MCF 10A (cell line): ENCODE data around the gene RRM2. TPM values are rescaled to one million over a fixed set of nuclear protein-coding genes. Genes with fewer than 3 reads are reported as not detected.

Experiments
- BruUV-seq: library from RNA; stranded (reverse); fragments of 400-500 nt; replicated peaks from 2 replicates; lab custom pipeline; 2021; lab: Mats Ljungman, UMichigan
- CTCF ChIA-PET: fragments of 300-600 bp; sonication (Branson Sonifier 250); formaldehyde crosslinking; extraction: SDS; loops from one replicate; lab custom pipeline; 2021; ENCODE audit warnings: antibody characterized with exemption, inconsistent platforms; lab: Yijun Ruan, JAX
- POLR2A ChIA-PET: fragments of 300-600, 350-650 bp; sonication (Branson Sonifier 250); formaldehyde crosslinking; extraction: SDS; loops from one replicate; lab custom pipeline; 2020; ENCODE audit warnings: antibody characterized with exemption, inconsistent platforms; lab: Yijun Ruan, JAX
- DNase-seq: peaks from one replicate; pipeline ENCODE4 v3.0.0-alpha.2; 2018; ENCODE audit not compliant: unreplicated experiment
- H3K27ac Mint-ChIP-seq: one replicate; pipeline ENCODE4 v1.8.0; 2022; ENCODE audit warnings: mild to moderate bottlenecking, low read depth, mixed read lengths; ENCODE audit not compliant: unreplicated experiment
- H3K27me3 Mint-ChIP-seq: one replicate; pipeline ENCODE4 v1.8.0; 2022; ENCODE audit warnings: mixed read lengths; ENCODE audit not compliant: insufficient read depth, unreplicated experiment
- H3K36me3 Mint-ChIP-seq: one replicate; pipeline ENCODE4 v1.8.0; 2022; ENCODE audit warnings: mild to moderate bottlenecking, moderate library complexity, mixed read lengths; ENCODE audit not compliant: insufficient read depth, unreplicated experiment
- H3K4me1 Mint-ChIP-seq: one replicate; pipeline ENCODE4 v1.8.0; 2022; ENCODE audit warnings: mixed read lengths; ENCODE audit not compliant: insufficient read depth, unreplicated experiment
- H3K4me3 Mint-ChIP-seq: one replicate; pipeline ENCODE4 v1.8.0; 2022; ENCODE audit warnings: mild to moderate bottlenecking, moderate library complexity, mixed read lengths; ENCODE audit not compliant: unreplicated experiment
- H3K9me3 Mint-ChIP-seq: one replicate; pipeline ENCODE4 v1.8.0; 2022; ENCODE audit warnings: mixed read lengths; ENCODE audit not compliant: unreplicated experiment
- intact Hi-C: fragments of 100-400 bp; cut with micrococcal nuclease; formaldehyde crosslinking; loops from 2 replicates; pipeline ENCODE4 v1.14.1; 2022
- total RNA-seq: library from RNA; stranded (reverse); gene quantifications from 2 replicates; pipeline ENCODE4 v1.2.3, GENCODE V29; 2022
- TF ChIP-seq, protein P1 (sequence below): fragments of 200-600 bp; IDR thresholded peaks from one replicate; pipeline ENCODE4 v1.8.0; 2022; ENCODE audit warnings: antibody characterized with exemption, mild to moderate bottlenecking; ENCODE audit not compliant: unreplicated experiment

The RRM2 gene
- total RNA-seq, 1 experiment from 2014 or later = 41.8 TPM

GRCh38 chr2:10075571-10076209, 46.8 kb upstream of the RRM2 start:
- BruUV-seq = no TSS peak
- ChIA-PET CTCF (interaction anchor here (0.6 to 12.5 kb wide), 7 partner anchors 15 to 613 kb away, joined by 3 to 141 read pairs (median 6); no protein-coding TSS in a partner anchor), POLR2A (interaction anchor here (0.7 kb wide), 1 partner anchor 9 kb away, joined by 3 read pairs; no protein-coding TSS in a partner anchor)
- no peak for DNase-seq
- TF ChIP-seq, protein P1, sequence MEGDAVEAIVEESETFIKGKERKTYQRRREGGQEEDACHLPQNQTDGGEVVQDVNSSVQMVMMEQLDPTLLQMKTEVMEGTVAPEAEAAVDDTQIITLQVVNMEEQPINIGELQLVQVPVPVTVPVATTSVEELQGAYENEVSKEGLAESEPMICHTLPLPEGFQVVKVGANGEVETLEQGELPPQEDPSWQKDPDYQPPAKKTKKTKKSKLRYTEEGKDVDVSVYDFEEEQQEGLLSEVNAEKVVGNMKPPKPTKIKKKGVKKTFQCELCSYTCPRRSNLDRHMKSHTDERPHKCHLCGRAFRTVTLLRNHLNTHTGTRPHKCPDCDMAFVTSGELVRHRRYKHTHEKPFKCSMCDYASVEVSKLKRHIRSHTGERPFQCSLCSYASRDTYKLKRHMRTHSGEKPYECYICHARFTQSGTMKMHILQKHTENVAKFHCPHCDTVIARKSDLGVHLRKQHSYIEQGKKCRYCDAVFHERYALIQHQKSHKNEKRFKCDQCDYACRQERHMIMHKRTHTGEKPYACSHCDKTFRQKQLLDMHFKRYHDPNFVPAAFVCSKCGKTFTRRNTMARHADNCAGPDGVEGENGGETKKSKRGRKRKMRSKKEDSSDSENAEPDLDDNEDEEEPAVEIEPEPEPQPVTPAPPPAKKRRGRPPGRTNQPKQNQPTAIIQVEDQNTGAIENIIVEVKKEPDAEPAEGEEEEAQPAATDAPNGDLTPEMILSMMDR = no peak
- Mint-ChIP-seq H3K4me1 (peaks cover 8% of the 10 kb centered on the region), H3K9me3 (no peaks in the 10 kb centered on the region), H3K36me3 (peaks cover 5% of the 10 kb centered on the region), H3K27me3 (peaks cover 64% of the 10 kb centered on the region), H3K4me3 (no peak overlapping the region), H3K27ac (no peak overlapping the region)
- intact Hi-C loops = loop anchor here (5.0 kb wide), 1 partner anchor 227 kb away; the partner anchor contains the start of gene HPCAL1

DNA sequence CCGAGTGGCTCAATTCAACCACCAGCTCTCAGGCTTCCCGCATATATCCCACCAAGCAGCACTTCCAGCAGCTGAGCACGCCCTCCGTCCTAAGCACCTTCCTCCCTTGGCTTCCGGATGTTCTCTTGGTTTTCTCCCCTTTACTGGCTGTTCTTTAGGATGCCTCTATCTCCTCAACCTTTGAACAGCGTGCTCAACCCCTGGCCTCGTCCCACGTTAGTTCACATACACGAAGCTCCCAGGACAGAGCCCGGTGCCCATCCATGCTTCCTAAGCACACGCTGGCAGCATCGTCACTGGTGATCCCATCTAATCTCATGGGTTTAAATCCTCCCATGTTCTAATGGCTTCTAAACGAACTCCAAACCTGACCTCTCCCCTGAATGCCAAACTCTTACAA, 46.0 kb upstream of the RRM2 start:
- intact Hi-C loops = loop anchor here (5.0 kb wide), 1 partner anchor 226 kb away; the partner anchor contains the start of gene HPCAL1
- TF ChIP-seq, protein P1 = no peak
- ChIA-PET POLR2A (interaction anchor here (0.7 kb wide), 1 partner anchor 8 kb away, joined by 3 read pairs; no protein-coding TSS in a partner anchor), CTCF (interaction anchor here (1.3 to 12.5 kb wide), 2 partner anchors 20 to 358 kb away, joined by 10 to 127 read pairs; no protein-coding TSS in a partner anchor)
- Mint-ChIP-seq H3K27ac (no peak overlapping the region), H3K4me1 (peaks cover 8% of the 10 kb centered on the region), H3K36me3 (peaks cover 5% of the 10 kb centered on the region), H3K4me3 (no peak overlapping the region), H3K27me3 (peaks cover 71% of the 10 kb centered on the region), H3K9me3 (no peaks in the 10 kb centered on the region)
- no peak for DNase-seq
- no TSS peak for BruUV-seq

DNA sequence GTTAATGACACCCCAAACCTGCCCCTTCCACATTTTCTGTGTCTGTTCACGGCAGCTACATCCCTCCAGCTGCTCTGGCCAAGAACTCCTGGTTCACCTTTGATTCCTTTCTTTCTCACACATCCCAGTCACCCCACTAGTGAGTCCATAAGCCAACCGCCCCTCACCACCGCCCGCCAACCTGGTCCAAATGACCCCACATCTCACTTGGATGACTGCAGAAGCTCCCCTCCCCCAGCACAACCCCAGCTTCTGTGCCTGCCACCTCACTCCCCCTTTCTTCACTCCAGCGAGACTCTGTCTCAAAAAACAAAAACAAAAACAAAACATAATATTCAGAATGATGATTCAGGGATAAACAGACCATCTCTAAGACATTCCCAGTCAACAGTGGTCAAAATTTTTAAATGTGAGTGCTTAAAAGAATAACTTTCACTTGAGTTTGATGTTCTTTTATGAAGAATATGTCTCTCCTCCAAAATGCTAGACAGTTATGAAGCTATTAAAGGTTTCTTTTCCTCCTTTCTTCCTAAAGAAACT, 45.5 kb upstream of the RRM2 start:
- no peak for DNase-seq
- Mint-ChIP-seq H3K4me1 (peaks cover 8% of the 10 kb centered on the region), H3K9me3 (no peaks in the 10 kb centered on the region), H3K36me3 (peaks cover 5% of the 10 kb centered on the region), H3K27ac (no peak overlapping the region), H3K4me3 (no peak overlapping the region), H3K27me3 (peaks cover 77% of the 10 kb centered on the region)
- intact Hi-C loops = loop anchor here (5.0 kb wide), 1 partner anchor 225 kb away; the partner anchor contains the start of gene HPCAL1
- TF ChIP-seq, protein P1 = no peak
- POLR2A ChIA-PET = interaction anchor here (0.6 to 0.7 kb wide), 2 partner anchors 12 to 20 kb away, joined by 3 read pairs; no protein-coding TSS in a partner anchor
- BruUV-seq = no TSS peak
- CTCF ChIA-PET = interaction anchor here (0.6 to 12.5 kb wide), 4 partner anchors 20 to 358 kb away, joined by 3 to 127 read pairs (median 6); no protein-coding TSS in a partner anchor

DNA sequence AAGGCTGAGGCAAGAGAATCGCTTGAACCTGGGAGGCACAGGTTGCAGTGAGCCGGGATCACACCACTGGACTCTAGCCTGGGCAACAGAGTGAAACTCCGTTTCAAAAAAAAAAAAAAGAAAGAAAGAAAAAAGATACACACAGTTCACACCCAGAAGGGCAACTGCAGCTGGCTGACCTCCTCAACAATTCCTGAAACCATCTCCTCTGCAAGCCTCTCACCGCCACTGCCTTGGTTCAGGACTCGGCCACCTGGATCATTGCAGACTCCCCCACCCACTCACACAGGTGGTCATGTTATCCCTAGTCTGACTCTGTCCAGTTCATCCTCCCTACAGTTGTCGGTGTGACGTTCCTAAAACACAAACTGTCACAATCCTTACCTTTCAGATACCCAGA, 44.5 kb upstream of the RRM2 start:
- ChIA-PET POLR2A (no interaction called here), CTCF (interaction anchor here (0.8 to 2.0 kb wide), 4 partner anchors 10 to 357 kb away, joined by 3 to 10 read pairs (median 6); no protein-coding TSS in a partner anchor)
- Mint-ChIP-seq H3K36me3 (no peaks in the 10 kb centered on the region), H3K4me3 (no peak overlapping the region), H3K27ac (no peak overlapping the region), H3K4me1 (no peaks in the 10 kb centered on the region), H3K27me3 (peaks cover 86% of the 10 kb centered on the region), H3K9me3 (no peaks in the 10 kb centered on the region)
- DNase-seq = no peak
- TF ChIP-seq, protein P1 = no peak
- intact Hi-C loops = loop anchor here (5.0 kb wide), 1 partner anchor 224 kb away; the partner anchor contains the start of gene HPCAL1
- BruUV-seq = no TSS peak
